WERI-Rb-1 (cell line): ENCODE results near the gene MED9.

Experiments
- DNase-seq: peaks from one replicate; pipeline ENCODE4 v3.0.0-alpha.2; 2020
- H3K27ac ChIP-seq: fragments of 250-450 bp; sonication (Bioruptor Pico); 2 replicates; pipeline ENCODE4 v1.5.1; 2020; ENCODE audit warnings: mild to moderate bottlenecking, moderate library complexity
- H3K27me3 ChIP-seq: fragments of 250-450 bp; sonication (Bioruptor Pico); 2 replicates; pipeline ENCODE4 v1.5.1; 2021; ENCODE audit warnings: mild to moderate bottlenecking, low read depth, moderate library complexity; ENCODE audit not compliant: insufficient read depth, severe bottlenecking
- H3K36me3 ChIP-seq: fragments of 250-450 bp; sonication (Bioruptor Pico); 2 replicates; pipeline ENCODE4 v1.5.1; 2020; ENCODE audit warnings: mild to moderate bottlenecking, moderate library complexity
- H3K4me3 ChIP-seq: 2 replicates; pipeline ENCODE4 v1.5.1; 2011; ENCODE audit warnings: low read depth, mild to moderate bottlenecking, control low read depth, low read length
- H3K9me3 ChIP-seq: fragments of 250-450 bp; sonication (Bioruptor Pico); 2 replicates; pipeline ENCODE4 v1.5.1; 2021; ENCODE audit warnings: mild to moderate bottlenecking, moderate library complexity; ENCODE audit not compliant: severe bottlenecking
- CTCF ChIP-seq: IDR thresholded peaks from 2 replicates; pipeline ENCODE4 v1.5.1; 2011; ENCODE audit warnings: low read depth, mild to moderate bottlenecking, control low read depth, inconsistent platforms, low read length

The MED9 gene

GRCh38 chr17:17533901-17534441 lies 57.2 kb downstream of the MED9 start:
- H3K9me3 ChIP-seq = no peaks in the 10 kb centered on the region
- H3K27me3 ChIP-seq = no peaks in the 10 kb centered on the region
- TF ChIP-seq CTCF = no peak
- H3K36me3 ChIP-seq = no peaks in the 10 kb centered on the region
- H3K4me3 ChIP-seq = no peak overlapping the region
- H3K27ac ChIP-seq = no peak overlapping the region
- DNase-seq = no peak

- no peak overlapping the region for H3K27ac ChIP-seq
- no peak overlapping the region for H3K4me3 ChIP-seq
- no peak for TF ChIP-seq CTCF
- H3K27me3 ChIP-seq = no peaks in the 10 kb centered on the region
- no peaks in the 10 kb centered on the region for H3K9me3 ChIP-seq
- H3K36me3 ChIP-seq = no peaks in the 10 kb centered on the region
- no peak for DNase-seq
Measured at GRCh38 chr17:17535957-17536356, 59.2 kb downstream of the MED9 start.

- no peak overlapping the region for H3K4me3 ChIP-seq
- no peaks in the 10 kb centered on the region for H3K27me3 ChIP-seq
- DNase-seq = no peak
- H3K9me3 ChIP-seq = no peaks in the 10 kb centered on the region
- no peak overlapping the region for H3K27ac ChIP-seq
- no peak for TF ChIP-seq CTCF
- H3K36me3 ChIP-seq = no peaks in the 10 kb centered on the region
Measured at GRCh38 chr17:17536702-17537101, 59.9 kb downstream of the MED9 start.

GRCh38 chr17:17537311-17538099 lies 60.7 kb downstream of the MED9 start:
- H3K27me3 ChIP-seq = no peaks in the 10 kb centered on the region
- TF ChIP-seq CTCF = no peak
- no peaks in the 10 kb centered on the region for H3K36me3 ChIP-seq
- no peaks in the 10 kb centered on the region for H3K9me3 ChIP-seq
- no peak overlapping the region for H3K27ac ChIP-seq
- H3K4me3 ChIP-seq = no peak overlapping the region
- no peak for DNase-seq

GRCh38 chr17:17538417-17539391 lies 61.9 kb downstream of the MED9 start:
- no peak for DNase-seq
- H3K9me3 ChIP-seq = no peaks in the 10 kb centered on the region
- H3K27me3 ChIP-seq = no peaks in the 10 kb centered on the region
- no peak for TF ChIP-seq CTCF
- no peak overlapping the region for H3K27ac ChIP-seq
- no peak overlapping the region for H3K4me3 ChIP-seq
- H3K36me3 ChIP-seq = no peaks in the 10 kb centered on the region
